KMS-11 (cell line): ENCODE results near the gene RNF121.

Experiments
- H2AFZ ChIP-seq: fragments of 200-600 bp; sonication (generic); 2 replicates; pipeline ENCODE4 v1.6.1; 2016; ENCODE audit warnings: antibody characterized with exemption, mixed run types, low read depth
- H3K27ac ChIP-seq: fragments of 200-600 bp; sonication (generic); 2 replicates; pipeline ENCODE4 v1.6.1; 2016; ENCODE audit warnings: mild to moderate bottlenecking, mixed run types
- H3K27me3 ChIP-seq: fragments of 200-600 bp; sonication (generic); 2 replicates; pipeline ENCODE4 v1.6.1; 2017; ENCODE audit warnings: mild to moderate bottlenecking, low read depth, mixed run types, moderate library complexity; ENCODE audit not compliant: insufficient read depth
- H3K36me3 ChIP-seq: fragments of 200-600 bp; sonication (generic); 2 replicates; pipeline ENCODE4 v1.6.1; 2017; ENCODE audit warnings: mild to moderate bottlenecking, mixed run types; ENCODE audit not compliant: insufficient read depth
- H3K4me1 ChIP-seq: fragments of 200-600 bp; sonication (generic); 2 replicates; pipeline ENCODE4 v1.6.1; 2016; ENCODE audit warnings: mild to moderate bottlenecking, low read depth, mixed run types; ENCODE audit not compliant: poor library complexity, severe bottlenecking
- H3K4me2 ChIP-seq: fragments of 200-600 bp; sonication (generic); 2 replicates; pipeline ENCODE4 v1.7.0; 2016; ENCODE audit warnings: mild to moderate bottlenecking, mixed run types
- H3K4me3 ChIP-seq: fragments of 200-600 bp; sonication (generic); IDR thresholded peaks from 2 replicates; pipeline ENCODE4 v1.6.1; 2017; ENCODE audit warnings: low read depth, low read length, mixed read lengths; ENCODE audit not compliant: insufficient read depth
- H3K79me2 ChIP-seq: fragments of 200-600 bp; sonication (generic); 2 replicates; pipeline ENCODE4 v1.6.1; 2016; ENCODE audit warnings: low read depth, mixed run types; ENCODE audit not compliant: insufficient read depth
- H3K9ac ChIP-seq: fragments of 200-600 bp; sonication (generic); 2 replicates; pipeline ENCODE4 v1.6.1; 2016; ENCODE audit warnings: mild to moderate bottlenecking, mixed run types
- H4K20me1 ChIP-seq: fragments of 200-600 bp; sonication (generic); 2 replicates; pipeline ENCODE4 v1.6.1; 2016; ENCODE audit warnings: mild to moderate bottlenecking, mixed run types; ENCODE audit not compliant: insufficient read depth
- CTCF ChIP-seq: fragments of 200-600 bp; sonication (generic); conservative IDR thresholded peaks from 2 replicates; pipeline ENCODE4 v1.6.1; 2017; ENCODE audit warnings: low read depth, mild to moderate bottlenecking, antibody characterized with exemption, low read length, moderate library complexity, mixed read lengths

The RNF121 gene

GRCh38 chr11:72039031-72039855 lies 110.4 kb downstream of the RNF121 start:
- TF ChIP-seq CTCF = no peak
- peaks cover 91% of the 10 kb centered on the region for H3K79me2 ChIP-seq
- peak overlapping the region; percentile 100 for H3K4me2 ChIP-seq
- peak overlapping the region; percentile 78; the same call in 1 of the 2 replicates for H3K9ac ChIP-seq
- 0 out of 2 replicates have a peak overlapping the region, but pooled peaks have one; percentile 3 for H2AFZ ChIP-seq
- peaks cover 2% of the 10 kb centered on the region for H3K36me3 ChIP-seq
- H4K20me1 ChIP-seq = no peaks in the 10 kb centered on the region
- no peak overlapping the region for H3K4me3 ChIP-seq
- H3K27me3 ChIP-seq = no peaks in the 10 kb centered on the region
- peaks cover 64% of the 10 kb centered on the region for H3K4me1 ChIP-seq
- peak overlapping the region; percentile 89 for H3K27ac ChIP-seq

- H4K20me1 ChIP-seq = no peaks in the 10 kb centered on the region
- H3K9ac ChIP-seq = peak overlapping the region; percentile 78; the same call in 1 of the 2 replicates
- H3K27me3 ChIP-seq = no peaks in the 10 kb centered on the region
- no peaks in the 10 kb centered on the region; the same call in 1 of the 2 replicates for H3K36me3 ChIP-seq
- H3K4me2 ChIP-seq = peak overlapping the region; percentile 100
- H3K4me1 ChIP-seq = peaks cover 67% of the 10 kb centered on the region
- H3K27ac ChIP-seq = peak overlapping the region; percentile 89
- H3K4me3 ChIP-seq = no peak overlapping the region
- 0 out of 2 replicates have a peak overlapping the region, but pooled peaks have one; percentile 3 for H2AFZ ChIP-seq
- TF ChIP-seq CTCF = no peak
- peaks cover 90% of the 10 kb centered on the region for H3K79me2 ChIP-seq
These were observed 111.1 kb downstream of the RNF121 start for GRCh38 chr11:72039856-72040401.

GRCh38 chr11:72040491-72041363 lies 111.9 kb downstream of the RNF121 start:
- peak overlapping the region; percentile 100 for H3K4me2 ChIP-seq
- H2AFZ ChIP-seq = peak overlapping the region; percentile 35; the same call in 1 of the 2 replicates
- H3K27ac ChIP-seq = peak overlapping the region; percentile 89
- H3K27me3 ChIP-seq = no peaks in the 10 kb centered on the region
- H3K36me3 ChIP-seq = no peaks in the 10 kb centered on the region
- peaks cover 85% of the 10 kb centered on the region for H3K79me2 ChIP-seq
- no peak overlapping the region for H3K4me3 ChIP-seq
- H3K9ac ChIP-seq = peak overlapping the region; percentile 78
- peaks cover 70% of the 10 kb centered on the region for H3K4me1 ChIP-seq
- TF ChIP-seq CTCF = no peak
- no peaks in the 10 kb centered on the region for H4K20me1 ChIP-seq

- TF ChIP-seq CTCF = no peak
- Histone ChIP-seq H3K79me2 (peaks cover 82% of the 10 kb centered on the region), H3K4me2 (peak overlapping the region; percentile 100), H3K4me1 (peaks cover 62% of the 10 kb centered on the region), H3K36me3 (no peaks in the 10 kb centered on the region), H3K27ac (peak overlapping the region; percentile 89), H4K20me1 (no peaks in the 10 kb centered on the region), H3K4me3 (no peak overlapping the region), H3K9ac (peak overlapping the region; percentile 78), H3K27me3 (no peaks in the 10 kb centered on the region), H2AFZ (peak overlapping the region; percentile 35)
These were observed 112.7 kb downstream of the RNF121 start for GRCh38 chr11:72041364-72042063.
